Gastroesophageal sphincter (tissue), 4 donors: ENCODE measurements around the gene SMIM38. TPM values are rescaled to one million over a fixed set of nuclear protein-coding genes. Genes with fewer than 3 reads are reported as not detected.
"Not testable (repeated sequence)": the region's sequence is repeated elsewhere in the genome, so short reads cannot be mapped to it uniquely, and the experiment has no call there.

Source experiments
- ATAC-seq: fragments of 150-250 bp; one replicate; pipeline ENCODE4 v1.9.1; 2016; ENCODE audit warnings: mild to moderate bottlenecking, moderate library complexity
- H3K27ac ChIP-seq, 4 donors: fragments of 200-600 bp; sonication (generic) in 3 of 4; 1 replicate in 3 of 4; 2 replicates in 1 of 4; pipeline ENCODE4 v1.5.1; 2016 to 2019
- H3K27me3 ChIP-seq: fragments of 200-600 bp; sonication (generic); one replicate; pipeline ENCODE4 v1.5.1; 2019
- H3K36me3 ChIP-seq, 2 donors: fragments of 200-600 bp; sonication (generic); one replicate each; pipeline ENCODE4 v1.5.1; 2019; ENCODE audit warnings: control low read depth in 1 of 2
- H3K4me1 ChIP-seq, 3 donors: fragments of 200-600 bp; sonication (generic); 1 replicate in 2 of 3; 2 replicates in 1 of 3; pipeline ENCODE4 v1.5.1; 2016 to 2019; ENCODE audit warnings: control low read depth in 2 of 3
- H3K4me3 ChIP-seq, 2 donors: fragments of 200-600 bp; sonication (generic); one replicate each; pipeline ENCODE4 v1.5.1; 2019; ENCODE audit warnings: mild to moderate bottlenecking in 1 of 2, moderate library complexity in 1 of 2
- H3K9me3 ChIP-seq, 3 donors: fragments of 200-600 bp; sonication (generic); one replicate each; pipeline ENCODE4 v1.5.1; 2017 to 2019; ENCODE audit warnings: control low read depth in 2 of 3
- CTCF ChIP-seq, 4 experiments: fragments of 200-600 bp in 2 of 4; fragments of 450-650 bp in 2 of 4; sonication (generic) in 1 of 4; IDR thresholded peaks; one replicate each; pipeline ENCODE4 v1.5.1; 2017 to 2019; ENCODE audit warnings: antibody characterized with exemption in 4 of 4, mild to moderate bottlenecking in 2 of 4, moderate library complexity in 2 of 4
- EP300 ChIP-seq: sonication (generic); formaldehyde crosslinking; IDR thresholded peaks from one replicate; pipeline ENCODE4 v1.6.1; 2017; ENCODE audit warnings: antibody characterized with exemption, mild to moderate bottlenecking
- POLR2A ChIP-seq, 2 donors: fragments of 450-650 bp; IDR thresholded peaks; one replicate each; pipeline ENCODE4 v1.6.1; 2017; ENCODE audit warnings: antibody characterized with exemption in 2 of 2, mild to moderate bottlenecking in 2 of 2, moderate library complexity in 1 of 2
- POLR2AphosphoS5 ChIP-seq: sonication (generic); formaldehyde crosslinking; IDR thresholded peaks from one replicate; pipeline ENCODE4 v1.6.1; 2017; ENCODE audit warnings: antibody characterized with exemption
- WGBS, 2 donors: methylation state at CpG; one replicate each; pipeline ENCODE4 v1.1.5; 2018; ENCODE audit warnings: low coverage in 1 of 2; 5-methylcytosine and 5-hydroxymethylcytosine counted together
- total RNA-seq, 4 donors: library from RNA; depleted of rRNA; stranded (reverse); fragments of >200 nt; gene quantifications; one replicate each; pipeline ENCODE4 v1.1.0, GENCODE V29; 2016

SMIM38 gene
- total RNA-seq, 4 donors from 2014 or later = 1.2 to 2.3 (median 1.3) TPM

DNA sequence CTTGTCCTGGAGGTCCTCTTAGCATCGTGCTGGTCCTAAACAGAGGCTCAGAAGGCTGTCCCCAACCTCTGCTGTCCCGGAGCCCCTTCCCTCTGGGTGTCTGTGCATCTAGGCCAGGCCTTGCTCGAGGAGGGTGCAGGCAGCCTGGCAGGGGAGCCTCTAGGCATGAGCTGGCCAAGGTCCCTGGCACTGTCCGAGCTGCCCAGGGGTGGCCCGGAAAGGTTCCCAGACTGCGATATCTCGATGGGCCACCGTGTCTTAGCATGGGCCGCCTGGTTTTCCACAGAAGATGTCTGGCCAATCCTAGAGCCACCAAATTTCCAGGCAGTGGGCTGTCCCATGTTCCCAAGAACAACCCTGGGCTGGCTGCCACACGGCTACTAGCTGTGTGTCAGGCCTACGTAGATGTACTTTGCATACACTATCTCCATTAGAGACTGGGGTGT, 24.6 kb upstream of the SMIM38 start:
- H3K27ac ChIP-seq = peak overlapping the region in 1 of 4 donors; percentile 31
- no peaks in the 10 kb centered on the region for H3K27me3 ChIP-seq
- H3K9me3 ChIP-seq = peaks cover 0 to 7% (median 0%) of the 10 kb centered on the region in 3 donors
- peaks cover 0 to 24% (median 15%) of the 10 kb centered on the region in 3 donors for H3K4me1 ChIP-seq
- H3K36me3 ChIP-seq = peaks cover 0 to 12% of the 10 kb centered on the region in 2 donors
- no peak overlapping the region for H3K4me3 ChIP-seq
- peak; percentile 53 for ATAC-seq
- TF ChIP-seq CTCF (IDR thresholded peaks at IDR 0.05) (no peak), POLR2A (IDR thresholded peaks at IDR 0.05) (no peak), EP300 (no peak), POLR2AphosphoS5 (no peak)
- 40 to 50% methylated on average over 1 of the region's 11 CpGs for WGBS, 2 donors

- Histone ChIP-seq H3K36me3 (peaks cover 0 to 18% of the 10 kb centered on the region in 2 donors), H3K9me3 (peaks cover 0 to 7% (median 0%) of the 10 kb centered on the region in 3 donors), H3K4me3 (no peak overlapping the region), H3K27ac (peak overlapping the region in 2 of 4 donors; percentile 7 to 31), H3K27me3 (no peaks in the 10 kb centered on the region), H3K4me1 (peaks cover 0 to 17% (median 13%) of the 10 kb centered on the region in 3 donors)
- TF ChIP-seq POLR2AphosphoS5 (no peak), POLR2A (IDR thresholded peaks at IDR 0.05) (no peak), EP300 (no peak), CTCF (IDR thresholded peaks at IDR 0.05) (peak in 3 of 4 experiments; percentile 80 to 92 (median 87))
- peak; percentile 79 for ATAC-seq
- 5 to 77% methylated on average over 2 to 6 of the region's 15 CpGs for WGBS, 2 donors
Observed at GRCh38 chr11:69131644-69132300, 24.0 kb upstream of the SMIM38 start.

- no peak for ATAC-seq
- Histone ChIP-seq H3K27ac (no peak overlapping the region), H3K4me1 (peaks cover 0 to 12% (median 9%) of the 10 kb centered on the region in 3 donors), H3K4me3 (no peak overlapping the region), H3K27me3 (no peaks in the 10 kb centered on the region), H3K36me3 (peaks cover 0 to 24% of the 10 kb centered on the region in 2 donors), H3K9me3 (peaks cover 0 to 7% (median 0%) of the 10 kb centered on the region in 3 donors)
- TF ChIP-seq EP300 = no peak
- TF ChIP-seq POLR2AphosphoS5 = no peak
- TF ChIP-seq CTCF (IDR thresholded peaks at IDR 0.05) = no peak
- no peak for TF ChIP-seq POLR2A (IDR thresholded peaks at IDR 0.05)
- WGBS, 2 donors = 83% methylated on average over 1 of the region's 7 CpGs; no CpG with 5 or more reads in 1 of the 2 donors
Observed at GRCh38 chr11:69132301-69132670, 23.4 kb upstream of the SMIM38 start.

- TF ChIP-seq CTCF (IDR thresholded peaks at IDR 0.05) (no peak), POLR2A (IDR thresholded peaks at IDR 0.05) (no peak), POLR2AphosphoS5 (no peak), EP300 (no peak)
- WGBS, 2 donors = 86 to 98% methylated on average over 4 of the region's 4 CpGs
- ATAC-seq = no peak
Observed at GRCh38 chr11:69133251-69133650, 22.5 kb upstream of the SMIM38 start.

GRCh38 chr11:69134182-69134581, 21.6 kb upstream of the SMIM38 start:
- ATAC-seq, H3K4me1 ChIP-seq, H3K4me3 ChIP-seq, H3K27ac ChIP-seq, H3K9me3 ChIP-seq, H3K27me3 ChIP-seq: not testable (repeated sequence)
- H3K36me3 ChIP-seq = peaks cover 0 to 43% of the 10 kb centered on the region in 2 donors
- 100% methylated on average over 1 to 2 of the region's 2 CpGs for WGBS, 2 donors

More at GRCh38 chr11:69133251-69133650, 22.5 kb upstream of the SMIM38 start:
- no peak overlapping the region for H3K4me3 ChIP-seq
- H3K27ac ChIP-seq = no peak overlapping the region
- peaks cover 0 to 9% (median 9%) of the 10 kb centered on the region in 3 donors for H3K4me1 ChIP-seq
- peaks cover 0 to 1% (median 0%) of the 10 kb centered on the region in 3 donors for H3K9me3 ChIP-seq
- peaks cover 0 to 33% of the 10 kb centered on the region in 2 donors for H3K36me3 ChIP-seq
- H3K27me3 ChIP-seq = no peaks in the 10 kb centered on the region
